Suprapubic skin (tissue), 3 donors: Measurements from ENCODE around the gene GMDS.

Experiments used
- CTCF ChIP-seq, 2 donors: fragments of 200-600 bp in 1 of 2; fragments of 450-650 bp in 1 of 2; sonication (generic) in 1 of 2; IDR thresholded peaks; one replicate each; pipeline ENCODE4 v1.5.1; 2016 to 2019; ENCODE audit warnings: antibody characterized with exemption in 2 of 2, mild to moderate bottlenecking in 1 of 2, moderate library complexity in 1 of 2
- POLR2AphosphoS5 ChIP-seq, 3 donors: sonication (generic); formaldehyde crosslinking; IDR thresholded peaks; one replicate each; pipeline ENCODE4 v1.6.1; 2017; ENCODE audit warnings: antibody characterized with exemption in 3 of 3

DNA sequence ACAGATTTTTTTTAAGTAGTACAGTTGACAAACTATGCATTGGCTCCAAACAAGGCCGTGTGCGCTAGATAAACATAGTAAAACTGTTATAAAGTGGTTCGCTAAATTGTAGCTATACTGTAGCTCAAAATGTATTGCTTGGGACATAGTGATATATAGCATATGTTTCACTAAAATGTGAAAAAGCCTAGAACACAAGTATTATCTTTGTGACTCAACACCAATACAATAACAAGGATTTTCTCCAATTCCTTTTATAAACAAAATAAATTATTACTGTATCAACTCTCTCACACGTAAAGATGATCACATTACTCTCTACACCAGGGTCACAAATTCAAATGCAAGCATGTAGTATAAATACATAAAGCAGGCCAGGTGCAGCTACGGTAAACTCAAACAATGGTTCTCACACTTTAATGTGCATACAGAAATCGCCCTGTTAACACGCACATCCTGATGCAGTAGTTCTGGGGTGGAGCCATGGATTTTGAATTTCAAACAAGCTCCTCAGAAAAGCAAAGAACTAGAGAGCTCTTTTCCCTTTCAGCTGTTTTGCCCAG is 214.6 kb downstream of the GMDS start:
- no peak for TF ChIP-seq CTCF (IDR thresholded peaks at IDR 0.05)
- no peak for TF ChIP-seq POLR2AphosphoS5 (IDR thresholded peaks at IDR 0.05)
